HepG2 (cell line): ENCODE results near the gene RAB42. TPM values are rescaled to one million over a fixed set of nuclear protein-coding genes. Genes with fewer than 3 reads are reported as not detected.

Experiments used
- ATF1 ChIP-seq: IDR thresholded peaks from 2 replicates; pipeline ENCODE4 v1.6.1; 2016; ENCODE audit warnings: mild to moderate bottlenecking, control low read depth
- CEBPZ ChIP-seq: IDR thresholded peaks from 2 replicates; pipeline ENCODE4 v1.6.1; 2012; ENCODE audit warnings: low read length, improper control_type of control experiment
- CSRNP2 ChIP-seq: sonication (generic); formaldehyde crosslinking; conservative IDR thresholded peaks from 2 replicates; pipeline ENCODE4 v1.8.0; 2022; ENCODE audit warnings: low read depth, missing genetic modification reagents
- E2F2 ChIP-seq: sonication (generic); formaldehyde crosslinking; IDR thresholded peaks from 2 replicates; pipeline ENCODE4 v1.4.0; 2020; ENCODE audit warnings: missing genetic modification reagents, borderline replicate concordance
- FOXA1 ChIP-seq, 2 experiments: fragments of 450-650 bp in 1 of 2; sonication (generic) in 1 of 2; formaldehyde crosslinking in 1 of 2; IDR thresholded peaks; 2 replicates each; pipeline versions ENCODE4 v1.4.0 to v1.6.1; 2016 to 2020; ENCODE audit warnings: missing genetic modification reagents in 1 of 2
- GPBP1L1 ChIP-seq: sonication (generic); formaldehyde crosslinking; IDR thresholded peaks from 2 replicates; pipeline ENCODE4 v1.5.0; 2020; ENCODE audit warnings: mild to moderate bottlenecking, missing genetic modification reagents
- IKZF1 ChIP-seq: fragments of 450-650 bp; IDR thresholded peaks from 2 replicates; pipeline ENCODE4 v1.7.1; 2016
- IKZF4 ChIP-seq: sonication (generic); formaldehyde crosslinking; IDR thresholded peaks from 2 replicates; pipeline ENCODE4 v1.5.1; 2020; ENCODE audit warnings: borderline replicate concordance, mild to moderate bottlenecking, low read depth, missing genetic modification reagents; ENCODE audit errors: not compliant biosample characterization
- KDM1A ChIP-seq: IDR thresholded peaks from 2 replicates; pipeline ENCODE4 v1.6.1; 2016; ENCODE audit warnings: missing compliant biosample characterization
- MED13 ChIP-seq: sonication (generic); formaldehyde crosslinking; IDR thresholded peaks from 2 replicates; pipeline ENCODE4 v1.5.0; 2020; ENCODE audit warnings: missing genetic modification reagents
- MIER3 ChIP-seq: IDR thresholded peaks from 2 replicates; pipeline ENCODE4 v1.6.1; 2016; ENCODE audit warnings: missing compliant biosample characterization, borderline replicate concordance
- MNT ChIP-seq: fragments of 450-650 bp; IDR thresholded peaks from 2 replicates; pipeline ENCODE4 v1.6.1; 2016
- MXD4 ChIP-seq: IDR thresholded peaks from 2 replicates; pipeline ENCODE4 v1.6.1; 2016; ENCODE audit warnings: mild to moderate bottlenecking, missing biosample characterization, missing genetic modification reagents
- NR3C1 ChIP-seq: sonication (generic); formaldehyde crosslinking; IDR thresholded peaks from 2 replicates; pipeline ENCODE4 v1.4.0; 2020; ENCODE audit warnings: missing genetic modification reagents
- RBFOX2 ChIP-seq: fragments of 200-400 bp; formaldehyde crosslinking; IDR thresholded peaks from 2 replicates; pipeline ENCODE4 v1.6.1; 2017; ENCODE audit warnings: low read depth, mild to moderate bottlenecking, low read length
- ZBTB1 ChIP-seq: sonication (generic); formaldehyde crosslinking; IDR thresholded peaks from 2 replicates; pipeline ENCODE4 v1.4.0; 2020; ENCODE audit warnings: missing genetic modification reagents, borderline replicate concordance
- ZBTB20 ChIP-seq: sonication (generic); formaldehyde crosslinking; IDR thresholded peaks from 2 replicates; pipeline ENCODE4 v1.8.1; 2023; ENCODE audit warnings: missing genetic modification reagents, low read depth, mild to moderate bottlenecking, borderline replicate concordance
- ZFP36 ChIP-seq: fragments of 150-350 bp; IDR thresholded peaks from 2 replicates; pipeline ENCODE4 v1.6.1; 2018; ENCODE audit warnings: borderline replicate concordance, low read length, low read depth; ENCODE audit not compliant: partially characterized antibody
- ZNF143 ChIP-seq: sonication (generic); formaldehyde crosslinking; IDR thresholded peaks from 2 replicates; pipeline ENCODE4 v1.4.0; 2020; ENCODE audit warnings: missing genetic modification reagents
- ZNF207 ChIP-seq: fragments of 450-650 bp; IDR thresholded peaks from 2 replicates; pipeline ENCODE4 v1.6.1; 2016; ENCODE audit warnings: antibody characterized with exemption, borderline replicate concordance
- ZNF569 ChIP-seq: sonication (generic); formaldehyde crosslinking; IDR thresholded peaks from 2 replicates; pipeline ENCODE4 v1.5.0; 2020; ENCODE audit warnings: mild to moderate bottlenecking, missing genetic modification reagents, moderate library complexity, borderline replicate concordance
- ZNF816 ChIP-seq: sonication (generic); formaldehyde crosslinking; IDR thresholded peaks from 2 replicates; pipeline ENCODE4 v1.8.0; 2022; ENCODE audit warnings: missing genetic modification reagents, mild to moderate bottlenecking, borderline replicate concordance
- polyA plus RNA-seq, 8 experiments: library from polyadenylated mRNA; depleted of rRNA in 3 of 8; stranded (reverse) in 7 of 8; unstranded in 1 of 8; fragments of >200 nt; fragmentation: Illumina TruSeq in 4 of 8; extraction: Trizol in 4 of 8; gene quantifications; 2 replicates each; pipeline versions ENCODE4 v1.2.1 to v1.2.3, GENCODE V29; 2011 to 2016; ENCODE audit warnings: low read depth in 4 of 8, missing spikeins in 1 of 8, mixed read lengths in 1 of 8; ENCODE audit not compliant: insufficient read depth in 1 of 8
- total RNA-seq, 5 experiments: library from RNA; depleted of rRNA; stranded (reverse); fragments of >200 nt; fragmentation: Illumina TruSeq; extraction: Trizol; gene quantifications; 2 replicates each; pipeline ENCODE4 v1.2.3, GENCODE V29; 2016; ENCODE audit warnings: low read depth in 1 of 5

RAB42 gene
- total and polyA plus RNA-seq, 2 of the 13 experiments (the other 11 are each of a cell fraction or from before 2014, with no cell fraction given), result 10.4 to 166 TPM

GRCh38 chr1:28591708-28592320 is at the start of gene RAB42 (continued):
- no peak for TF ChIP-seq ZBTB20
- TF ChIP-seq ZNF569 (CRISPR knock-in tag), result no peak
- TF ChIP-seq RBFOX2, result no peak
- no peak for TF ChIP-seq MXD4 (CRISPR knock-in tag)
- no peak for TF ChIP-seq GPBP1L1 (CRISPR knock-in tag)
- peak; percentile 15; the same call in 1 of the 2 replicates for TF ChIP-seq MIER3 (CRISPR knock-in tag)
- no peak for TF ChIP-seq E2F2
- TF ChIP-seq CEBPZ, result no peak
- TF ChIP-seq MED13, result no peak
- no peak for TF ChIP-seq FOXA1 (IDR thresholded peaks at IDR 0.05)
- TF ChIP-seq FOXA1 (CRISPR knock-in tag; IDR thresholded peaks at IDR 0.05), result no peak
- no peak for TF ChIP-seq ZNF207
- no peak for TF ChIP-seq IKZF4 (CRISPR knock-in tag)
- no peak for TF ChIP-seq IKZF1
- no peak for TF ChIP-seq KDM1A (CRISPR knock-in tag)
- TF ChIP-seq MNT, result no peak
- no peak for TF ChIP-seq ZFP36
- no peak for TF ChIP-seq ZNF816 (CRISPR knock-in tag)
- TF ChIP-seq ATF1 (CRISPR knock-in tag), result no peak
- TF ChIP-seq CSRNP2 (CRISPR knock-in tag), result no peak
- peak; percentile 52 for TF ChIP-seq ZNF143 (CRISPR knock-in tag)
- no peak for TF ChIP-seq ZBTB1
- no peak for TF ChIP-seq NR3C1 (CRISPR knock-in tag)
